GM18519 (cell line): ENCODE results near the gene CTRB1.
"Not testable (repeated sequence)": the region's sequence is repeated elsewhere in the genome, so short reads cannot be mapped to it uniquely, and the experiment has no call there.

Experiments
- ATAC-seq: cut with Tn5 transposase; IDR thresholded peaks from one replicate; pipeline ENCODE4 v1.9.1; 2021; ENCODE audit warnings: mild to moderate bottlenecking, moderate library complexity; ENCODE audit not compliant: unreplicated experiment, low FRiP score

CTRB1 gene

DNA sequence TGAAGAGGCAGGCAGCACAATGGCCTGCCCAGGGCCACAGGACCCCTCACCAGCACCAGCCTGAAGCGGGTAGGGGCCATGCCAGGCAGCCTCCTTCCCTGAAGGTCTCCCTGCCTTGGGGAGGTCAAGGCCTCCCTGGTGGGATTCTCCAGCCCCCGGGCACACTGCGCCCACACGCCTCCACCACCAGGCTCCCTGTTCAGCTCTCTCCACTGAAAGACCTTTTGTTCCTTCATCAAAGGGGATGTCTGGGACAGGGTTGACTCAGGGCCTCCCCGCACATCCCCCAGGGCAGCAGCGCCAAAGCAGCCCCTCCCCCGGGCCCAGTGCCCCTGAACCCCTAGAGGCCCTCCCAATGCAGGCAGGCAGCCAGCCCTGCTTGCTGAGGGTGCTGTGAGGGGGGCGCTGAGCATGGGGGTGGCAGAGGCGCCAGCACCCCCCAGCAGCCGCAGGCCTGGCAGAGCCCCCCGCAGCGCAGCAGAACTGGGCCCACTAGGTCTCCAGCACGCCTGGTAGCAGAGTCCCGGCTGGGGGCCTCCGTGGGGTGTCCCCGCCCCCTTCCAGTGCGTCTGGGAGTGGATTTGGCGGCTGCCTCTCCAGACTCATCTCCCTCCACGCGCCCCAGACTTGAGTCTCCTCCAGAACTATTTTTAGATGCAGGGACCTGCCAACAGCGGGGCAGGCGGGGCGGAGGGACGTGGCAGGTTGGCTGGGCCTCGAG is 19.5 kb downstream of the CTRB1 start:
- ATAC-seq = no peak

DNA sequence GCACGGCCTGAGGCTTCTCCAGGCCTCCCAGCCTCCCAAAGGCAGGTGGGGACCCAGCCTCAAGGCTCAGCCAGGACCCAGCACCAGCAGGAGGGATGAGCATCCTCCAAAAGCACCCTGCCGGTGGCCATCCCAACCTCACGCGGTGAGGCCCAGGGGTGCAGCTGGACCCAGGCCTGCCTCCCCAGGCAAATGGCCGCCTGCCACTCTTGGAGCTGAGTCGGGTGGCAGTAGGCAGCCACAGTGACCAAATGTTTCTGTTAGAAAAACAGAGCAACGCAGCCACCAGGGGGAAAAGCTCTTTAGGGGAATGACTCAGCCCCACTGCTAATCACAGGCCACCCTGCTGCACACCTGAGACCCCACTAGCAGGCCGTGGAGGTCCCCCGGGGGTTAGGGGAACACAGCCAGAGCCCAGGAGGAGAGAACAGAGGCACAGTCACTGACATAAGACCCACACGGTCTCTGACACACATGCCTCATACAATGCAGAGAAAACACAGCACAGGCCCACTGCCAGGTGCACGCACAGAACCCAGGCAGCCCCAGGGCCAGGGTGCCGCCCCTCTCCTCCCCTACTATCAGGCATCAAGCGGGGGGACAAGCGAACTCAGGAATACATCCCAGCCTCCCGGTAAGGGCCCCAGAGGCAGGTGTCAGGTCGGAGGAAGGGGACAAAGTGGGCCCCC is 20.2 kb downstream of the CTRB1 start:
- ATAC-seq = no peak

DNA sequence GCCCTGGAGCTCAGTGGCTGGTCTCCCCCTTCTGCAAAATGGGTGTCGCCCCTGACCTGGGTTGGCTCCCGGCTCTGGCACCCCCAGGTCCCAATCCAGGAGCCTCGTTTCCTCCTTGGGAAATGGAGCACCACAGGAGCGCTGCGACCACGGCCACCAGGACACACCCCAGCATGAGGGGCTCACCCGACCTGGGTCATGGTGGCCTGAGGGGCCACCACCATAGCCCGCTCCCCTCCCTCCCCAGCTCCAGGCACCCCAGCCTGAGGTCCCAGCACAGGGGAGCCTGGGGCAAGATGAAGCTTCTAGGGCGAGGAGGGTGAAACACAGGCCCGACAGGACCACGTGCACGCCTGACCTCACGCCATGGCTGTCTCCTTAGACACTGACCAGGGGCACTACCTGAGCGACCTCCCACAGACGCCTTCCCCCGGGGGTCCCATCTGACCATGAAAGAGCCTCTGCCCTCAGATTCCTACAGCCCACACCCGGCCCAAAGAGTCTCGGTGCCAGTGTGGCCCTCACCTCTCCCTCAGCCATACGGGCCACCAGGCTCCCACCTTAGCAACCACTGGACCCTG is 20.8 kb downstream of the CTRB1 start:
- ATAC-seq = no peak

DNA sequence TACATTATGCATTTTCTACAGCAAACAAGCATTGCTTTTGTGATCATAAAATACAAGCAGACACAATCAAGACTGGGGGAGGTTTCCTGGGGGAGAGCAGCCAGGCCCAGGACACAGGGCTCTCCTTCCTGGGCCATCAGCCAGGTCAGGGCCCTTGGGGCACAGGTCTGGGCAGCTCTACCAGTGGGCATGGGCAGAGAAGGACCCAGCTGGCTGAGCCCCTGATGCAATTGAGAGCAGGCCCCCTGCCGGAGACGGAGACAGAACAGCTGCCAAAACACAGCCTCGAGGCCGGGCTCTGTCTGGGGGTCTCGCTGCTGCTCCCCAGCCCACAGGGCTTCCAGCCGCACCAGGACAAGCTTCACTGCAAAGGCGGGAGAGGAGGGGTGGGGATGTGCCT is 21.8 kb downstream of the CTRB1 start:
- not testable (repeated sequence) for ATAC-seq

DNA sequence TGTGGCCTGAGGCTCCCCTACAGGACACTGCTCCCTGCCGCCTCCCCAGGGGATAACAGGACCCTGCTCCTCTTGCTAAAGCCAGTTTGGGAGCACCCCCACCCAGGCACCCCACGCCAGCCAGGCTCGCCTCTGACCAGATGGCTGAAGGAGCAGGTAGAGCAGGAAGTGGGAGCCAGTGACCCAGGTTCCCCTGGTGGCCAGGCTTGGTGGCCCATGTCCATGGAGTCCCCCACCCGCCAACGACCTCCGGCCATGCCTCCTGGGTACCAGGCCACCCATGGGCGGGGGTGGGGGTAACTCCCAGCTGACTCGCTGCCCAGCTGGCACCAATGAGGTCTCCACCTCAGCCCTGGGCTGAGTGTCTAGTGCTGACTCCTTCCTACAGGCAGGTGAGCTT is 22.6 kb downstream of the CTRB1 start:
- no peak for ATAC-seq

DNA sequence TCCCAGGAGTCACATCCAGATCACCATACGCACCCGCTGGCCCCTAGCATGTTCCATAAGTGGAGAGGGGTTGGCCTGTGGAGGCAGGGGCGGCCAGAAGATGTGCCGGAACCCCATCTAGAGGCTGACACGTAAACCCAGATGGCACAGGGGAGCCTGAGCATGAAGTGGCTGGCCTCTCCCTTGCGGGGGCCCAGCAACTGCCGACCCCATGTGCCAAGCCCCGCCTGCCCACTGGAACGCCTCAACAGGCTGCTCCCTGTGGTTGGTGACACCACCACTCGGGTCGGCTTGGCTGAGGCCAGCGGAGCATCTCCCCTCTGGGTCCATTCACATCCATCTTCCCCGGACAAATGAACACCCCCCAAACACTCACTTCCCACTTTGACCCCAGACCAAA is 23.2 kb downstream of the CTRB1 start:
- ATAC-seq = no peak

DNA sequence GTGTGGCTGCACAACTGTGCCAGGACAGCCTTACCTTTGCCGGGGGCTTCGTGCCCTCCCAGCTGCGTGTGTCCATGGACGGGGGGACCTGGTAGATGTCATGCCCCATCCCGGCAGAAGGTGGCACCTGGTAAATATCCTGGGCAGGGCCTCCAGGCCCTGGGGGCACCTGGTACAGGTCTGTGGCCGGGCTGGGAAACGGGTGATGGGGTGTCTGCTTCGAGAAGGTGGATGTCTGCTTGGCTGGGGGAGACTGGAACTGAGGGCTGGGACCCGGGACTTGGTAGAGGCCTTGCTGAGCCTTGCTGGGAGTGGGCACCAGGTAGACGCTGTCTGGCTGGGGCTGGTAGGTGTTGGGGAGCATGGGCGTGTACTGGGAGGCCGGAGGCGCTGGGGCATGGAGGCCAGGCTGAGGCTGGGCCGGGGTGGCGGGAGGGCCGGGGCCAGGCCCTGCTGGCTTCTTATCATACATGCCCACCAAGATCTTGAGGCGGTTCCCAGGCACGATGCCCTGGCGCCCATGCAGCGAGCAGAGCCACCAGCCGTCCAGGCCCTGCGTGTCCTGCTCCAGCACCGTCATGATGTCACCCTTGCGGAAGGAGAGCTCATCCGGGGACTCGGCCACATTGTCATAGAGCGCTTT is 23.8 kb downstream of the CTRB1 start:
- ATAC-seq = not testable (repeated sequence)

DNA sequence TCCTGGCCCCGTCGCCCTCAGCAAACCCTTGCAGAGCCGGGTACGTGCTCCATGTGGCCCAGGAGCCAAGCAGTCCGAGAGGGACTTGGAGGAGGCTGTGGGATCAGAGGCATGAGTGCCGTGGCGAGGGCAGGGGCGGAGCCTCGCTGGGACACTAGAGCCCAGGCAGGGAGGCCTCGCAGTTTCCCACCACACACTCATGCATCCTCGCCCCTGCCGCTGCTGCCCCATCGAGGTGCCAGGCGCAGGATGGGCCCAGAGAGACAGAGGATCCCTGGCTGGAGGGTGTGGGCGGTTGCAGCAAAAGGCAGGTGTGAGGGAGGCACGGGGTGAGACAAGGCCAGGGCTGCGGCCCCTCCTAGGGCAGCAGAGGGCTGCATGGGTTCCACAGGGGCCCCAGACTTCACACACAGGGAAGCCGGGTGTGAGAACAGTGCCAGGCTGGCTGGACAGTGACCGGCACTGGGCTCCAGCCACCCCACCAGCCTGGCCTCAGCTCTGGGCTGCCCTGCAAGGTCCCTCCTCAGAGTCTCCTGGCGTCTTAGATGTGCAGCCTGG is 25.0 kb downstream of the CTRB1 start:
- no peak for ATAC-seq

DNA sequence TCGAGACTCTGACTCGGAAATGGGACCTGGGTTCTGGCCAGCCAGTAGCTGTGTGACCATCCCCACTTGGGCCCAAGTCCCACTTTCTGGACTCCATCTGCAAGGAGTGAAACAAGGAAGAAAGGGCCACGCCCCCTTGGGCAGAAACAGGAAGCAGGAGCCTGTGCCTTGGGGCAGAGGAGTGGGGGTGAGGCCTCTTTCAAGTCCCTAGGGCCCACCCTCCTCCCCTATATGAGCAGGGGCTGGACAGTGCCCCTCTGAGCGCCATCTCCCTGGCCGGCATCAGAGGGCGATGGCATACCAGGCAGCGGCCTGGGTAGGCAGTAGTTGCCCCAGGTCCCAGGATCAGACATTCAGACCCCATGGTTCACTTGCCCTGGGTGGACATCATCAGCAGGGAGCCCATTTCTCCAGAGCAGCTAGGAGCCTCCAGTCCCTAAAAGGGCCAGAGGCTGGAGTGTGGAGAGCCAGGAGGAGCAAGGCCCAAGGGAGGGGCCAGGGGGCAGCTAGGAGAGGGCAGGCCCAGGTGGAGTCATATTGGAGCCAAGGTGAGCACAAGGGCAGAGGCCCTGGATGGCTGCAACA is 25.5 kb downstream of the CTRB1 start:
- no peak for ATAC-seq

DNA sequence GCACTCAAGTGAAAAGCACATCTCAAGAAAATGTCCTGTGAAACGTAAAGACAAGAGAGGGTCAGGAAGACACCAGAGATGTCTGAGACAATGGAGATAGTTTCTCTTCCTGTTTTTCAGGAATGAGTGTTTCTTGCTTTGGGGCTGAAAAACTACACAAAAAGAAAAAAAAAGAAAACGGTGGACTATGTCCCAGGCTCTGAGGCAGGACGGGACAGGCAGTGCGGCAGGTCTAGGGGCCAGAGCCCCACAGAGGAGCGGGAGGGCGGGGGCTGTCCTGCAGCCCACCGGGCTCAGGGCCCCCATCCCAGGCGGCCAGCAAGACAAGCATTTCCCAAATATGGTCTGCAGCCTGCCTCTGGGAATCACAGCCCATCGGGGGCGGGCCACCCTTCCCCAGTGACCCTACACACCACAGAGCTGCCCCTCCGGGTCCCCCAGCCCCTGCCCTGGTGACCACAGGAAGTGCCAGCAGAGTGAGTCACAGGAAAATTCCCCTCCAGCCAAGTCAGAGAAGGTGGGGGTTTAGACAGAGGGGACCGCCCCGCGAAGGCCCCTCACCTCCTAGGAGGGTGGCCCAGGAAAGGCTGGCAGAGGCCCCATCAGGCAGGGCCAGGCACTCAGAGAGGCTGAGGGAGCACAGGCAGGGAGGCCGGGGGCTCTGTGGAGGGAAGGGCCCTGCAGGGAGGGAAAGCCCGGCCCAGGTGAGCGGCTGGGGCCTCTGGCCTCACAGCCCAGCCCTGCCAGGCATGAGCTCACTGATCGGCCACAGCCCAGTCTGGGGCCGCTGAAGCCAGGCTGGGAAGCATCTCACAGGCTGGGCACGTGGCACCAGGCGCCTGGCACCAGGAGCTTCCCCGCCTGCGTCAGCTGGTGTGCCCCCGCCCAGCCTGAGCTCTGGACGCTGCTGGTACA is 26.3 kb downstream of the CTRB1 start:
- ATAC-seq = no peak

DNA sequence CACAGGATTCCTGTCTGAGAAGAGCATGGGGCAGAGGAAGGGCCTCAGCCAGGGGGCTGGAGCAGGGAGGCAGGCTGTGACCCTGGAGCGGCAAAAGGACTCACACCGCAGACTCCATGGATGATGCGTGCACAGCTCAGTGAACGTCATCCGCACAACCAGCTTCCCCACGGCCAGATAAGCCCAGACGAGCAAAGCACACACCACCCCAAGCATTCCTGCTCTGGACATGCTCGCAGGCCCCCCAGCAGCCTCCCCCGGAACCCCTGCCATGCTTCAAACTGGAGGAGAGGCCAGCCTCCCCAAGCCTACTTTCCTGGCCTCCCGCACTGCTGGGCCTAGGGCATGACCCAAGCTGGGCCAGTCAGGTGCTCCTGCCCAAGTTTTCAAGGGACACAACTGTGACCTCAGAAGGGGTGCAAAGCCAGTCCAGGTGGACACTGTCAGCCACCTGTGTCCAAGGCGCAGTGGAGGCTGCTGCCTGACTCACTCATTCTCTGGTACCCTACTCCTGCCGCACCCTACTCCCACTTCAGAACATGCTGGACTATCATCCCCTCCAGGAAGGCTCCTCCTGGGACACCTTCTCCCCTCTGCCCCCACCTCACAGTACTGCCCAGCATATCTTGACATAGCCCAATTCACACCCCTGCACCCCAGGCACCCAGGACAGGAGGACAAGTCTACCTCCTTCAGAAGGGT is 27.9 kb downstream of the CTRB1 start:
- no peak for ATAC-seq

DNA sequence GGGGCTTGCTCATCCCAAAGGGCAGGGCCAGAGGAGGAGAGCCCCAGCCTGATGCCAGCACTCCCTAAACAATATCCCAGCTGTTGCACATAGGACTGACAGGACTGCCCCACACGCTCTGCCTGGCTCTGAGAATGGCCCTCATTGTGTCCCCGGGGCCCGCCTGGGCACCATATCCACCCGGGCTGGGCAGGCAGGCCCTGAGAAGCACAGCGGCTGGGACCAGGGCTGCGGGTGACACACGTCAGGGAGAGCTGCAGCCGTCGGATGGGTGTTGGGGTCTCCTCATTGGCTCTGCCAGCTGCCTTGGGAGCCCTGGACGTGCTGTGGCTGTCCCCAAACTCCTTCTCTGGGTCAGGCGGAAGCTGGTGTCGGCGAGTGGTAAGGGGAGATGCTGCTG is 28.5 kb downstream of the CTRB1 start:
- ATAC-seq = no peak

DNA sequence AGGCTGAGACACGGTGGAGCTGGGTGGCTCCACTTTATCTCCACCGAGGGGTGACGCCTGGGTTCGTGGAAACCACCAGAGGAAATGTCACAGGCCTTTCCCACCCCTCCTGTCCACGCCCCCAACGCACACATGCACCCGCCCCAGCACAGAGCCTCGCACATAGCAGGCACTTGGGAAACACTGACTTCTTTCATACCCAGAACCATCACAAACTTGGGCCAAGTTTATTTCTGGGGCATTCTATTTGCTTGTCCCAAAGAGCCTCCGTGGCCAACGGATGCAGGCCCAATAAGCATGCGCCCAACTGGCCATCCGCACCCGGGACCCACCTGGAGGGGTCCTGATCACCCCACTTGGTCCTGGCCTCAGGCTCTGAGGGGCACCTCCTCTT is 29.4 kb downstream of the CTRB1 start:
- no peak for ATAC-seq

DNA sequence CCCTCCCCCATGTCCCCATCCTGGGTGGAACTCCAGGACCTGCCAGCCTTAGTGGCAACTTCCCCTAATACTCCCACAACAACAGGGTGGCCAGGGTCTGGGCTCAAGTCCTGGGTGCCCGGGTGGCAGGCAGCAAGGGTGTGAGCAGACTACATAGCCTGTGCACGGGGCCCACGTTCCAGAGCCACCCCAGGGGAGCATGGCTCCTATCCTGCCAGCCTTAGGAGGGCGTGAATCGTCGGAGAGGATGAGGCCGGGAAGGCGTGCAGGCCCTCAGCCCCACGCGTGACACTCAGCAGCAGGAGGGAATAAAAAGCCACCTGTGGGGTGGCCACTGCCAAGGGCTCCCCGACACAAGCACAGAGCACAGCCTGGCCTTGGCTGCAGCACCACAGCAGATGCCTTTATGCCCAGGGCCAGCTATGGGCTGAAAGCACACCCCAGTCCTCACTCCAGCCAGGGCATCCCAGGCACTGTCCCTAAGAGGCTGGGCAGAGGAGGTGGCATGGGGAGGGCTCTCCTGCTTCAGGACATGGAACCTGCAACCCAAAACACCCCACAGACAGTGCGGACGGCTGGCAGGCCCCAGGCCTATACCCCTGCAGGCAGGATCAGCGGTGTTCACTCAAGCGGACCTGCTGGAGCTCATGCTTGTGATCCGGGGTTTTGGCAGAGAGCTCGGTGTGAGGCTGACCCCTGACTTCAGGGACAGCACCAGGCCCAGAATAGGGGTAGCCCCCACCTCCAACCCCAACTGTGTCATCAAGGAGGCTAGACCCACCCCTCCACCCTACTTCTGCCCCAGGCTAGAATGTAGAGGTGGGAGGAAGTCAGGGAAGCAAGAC is 30.0 kb downstream of the CTRB1 start:
- no peak for ATAC-seq

DNA sequence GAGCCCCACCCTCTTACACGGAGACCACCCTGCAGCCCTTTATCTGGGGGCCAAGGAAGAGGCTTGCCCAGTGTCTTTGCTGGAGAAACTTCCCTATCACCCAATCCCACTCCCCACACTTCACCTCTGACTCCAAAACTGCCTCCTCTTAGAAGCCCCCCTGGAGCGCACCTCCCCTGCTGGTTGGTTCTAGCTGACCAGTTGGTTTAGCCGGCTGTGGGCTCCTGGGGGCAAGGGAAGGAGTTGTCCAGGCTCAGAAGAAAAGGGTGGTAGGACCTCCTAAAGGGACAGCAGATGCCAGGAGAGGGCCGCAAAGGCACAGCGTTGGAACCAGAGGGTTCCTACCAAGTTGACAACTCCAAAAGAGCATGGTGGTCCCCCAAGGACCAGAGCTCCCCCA is 30.7 kb downstream of the CTRB1 start:
- no peak for ATAC-seq

DNA sequence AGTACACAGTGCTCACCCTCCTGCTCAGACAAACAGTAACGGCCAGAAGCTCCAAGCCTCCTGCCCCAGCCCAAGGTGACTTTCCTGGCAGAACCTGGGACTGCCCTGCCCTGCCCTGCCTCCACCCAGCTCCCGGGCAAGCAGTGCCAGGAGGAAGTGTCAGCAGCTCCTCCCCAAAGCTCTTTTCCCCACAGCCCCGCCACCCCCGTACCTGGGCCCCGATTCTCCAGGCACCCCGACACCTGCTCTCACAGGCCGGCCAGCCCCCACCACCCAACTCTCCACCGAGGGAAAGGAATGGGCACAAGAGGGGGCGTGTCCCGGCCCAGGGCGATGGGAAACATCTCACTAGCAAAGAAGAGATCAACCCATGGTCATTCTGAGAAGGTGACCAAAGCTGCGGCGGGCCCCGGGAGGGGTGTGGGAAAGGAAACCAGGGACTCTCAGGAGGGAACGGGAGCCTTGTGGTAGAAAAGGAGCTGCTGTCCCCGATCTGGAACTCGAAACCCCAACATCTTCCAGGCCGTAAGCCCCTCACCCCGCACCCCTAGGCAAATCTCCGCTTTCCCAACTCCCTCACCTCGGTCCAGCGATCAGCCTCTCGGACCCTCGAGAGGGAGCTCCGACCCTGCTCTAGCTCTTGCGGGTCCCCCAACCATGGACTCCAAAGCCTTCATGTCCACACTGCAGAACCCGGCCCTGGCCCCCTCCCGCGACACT is 31.5 kb downstream of the CTRB1 start:
- no peak for ATAC-seq

DNA sequence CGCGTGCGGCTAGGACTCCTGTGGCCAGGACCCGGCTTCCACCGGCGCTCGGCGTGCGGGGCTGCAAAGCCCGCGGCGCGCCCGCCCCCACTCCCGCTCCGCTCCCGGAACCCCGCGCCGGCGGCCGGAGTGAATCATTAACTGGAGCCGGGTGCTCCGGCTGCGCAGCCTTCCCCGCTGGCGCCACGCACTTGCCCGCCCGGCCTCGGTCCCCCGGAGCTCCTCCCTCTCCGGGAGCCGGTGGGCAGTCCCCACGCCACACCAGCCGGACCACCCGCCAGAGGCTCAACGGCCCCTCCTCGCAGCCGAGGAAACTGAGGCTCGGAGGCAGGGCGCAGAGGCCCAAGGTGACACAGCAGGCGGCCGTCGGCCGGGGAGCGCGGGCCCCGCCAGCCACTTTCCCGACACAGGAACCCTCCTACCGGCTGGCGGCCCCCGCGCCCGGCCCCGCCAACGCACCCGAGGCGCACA is 32.1 kb downstream of the CTRB1 start:
- peak; percentile 11 for ATAC-seq
